Measurements from ENCODE around the gene XIRP1. TPM values are rescaled to one million over a fixed set of nuclear protein-coding genes. Genes with fewer than 3 reads are reported as not detected.

Gene XIRP1
- total and polyA plus RNA-seq, 2 experiments from 2014 or later: not detected

DNA sequence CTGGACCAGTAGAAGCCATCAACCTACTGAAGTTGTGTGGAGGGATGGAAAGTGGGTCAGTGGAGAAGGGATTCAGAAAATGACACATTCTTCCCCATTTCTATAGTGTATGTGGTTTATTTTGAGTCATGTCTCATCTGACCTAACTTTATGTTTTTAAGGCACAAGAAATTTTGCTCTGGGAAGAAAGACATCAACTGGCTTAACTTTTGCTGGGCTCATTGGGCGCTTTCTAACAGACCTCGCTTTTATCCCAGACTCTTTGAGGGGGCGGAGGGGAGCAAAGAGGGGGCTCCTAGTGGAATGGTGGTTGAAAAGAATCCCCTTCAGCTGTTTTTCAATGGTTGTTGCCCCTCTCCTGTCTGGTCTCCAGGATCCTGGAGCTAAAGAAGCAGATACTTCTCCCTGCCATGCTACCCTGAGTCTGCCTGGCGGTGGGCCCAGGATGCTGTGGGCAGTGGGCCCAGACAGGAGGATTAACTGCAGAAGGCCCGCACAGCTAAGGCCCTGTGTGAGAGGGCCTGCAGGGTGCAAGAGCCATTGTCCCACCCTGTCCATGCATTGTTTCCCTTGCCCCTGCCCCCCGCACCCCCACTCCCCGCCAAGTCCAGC is 53.5 kb downstream of the XIRP1 start:
- Mint-ChIP-seq H3K27ac (no peak overlapping the region), H3K9me3 (no peaks in the 10 kb centered on the region), H3K4me1 (peaks cover 4% of the 10 kb centered on the region; the same call in 2 of the 3 replicates), H3K27me3 (ENCODE audit: insufficient read depth, low read depth, poor library complexity) (peaks cover 4% of the 10 kb centered on the region), H3K36me3 (ENCODE audit: low read depth) (peaks cover 16% of the 10 kb centered on the region), H3K4me3 (no peak overlapping the region)
- H3F3A ChIP-seq (replicated peaks; ENCODE audit: low read depth): no peaks in the 10 kb centered on the region
- DNase-seq (ENCODE audit: low spot score): no peak
- no peaks in the 10 kb centered on the region for H3K27me3 ChIP-seq (ENCODE audit: insufficient read depth)
- 0 out of 3 replicates have a peak, but pooled peaks have one; percentile 11 for ATAC-seq
- H3K4me2 ChIP-seq: no peak overlapping the region
- no peak overlapping the region for H3K27ac ChIP-seq (ENCODE audit: low read depth)
- no peaks in the 10 kb centered on the region for H3K9me2 ChIP-seq (ENCODE audit: insufficient read depth)
- no peaks in the 10 kb centered on the region for H3K79me2 ChIP-seq (replicated peaks; ENCODE audit: insufficient read depth)
- H2AFZ ChIP-seq: no peak overlapping the region
- TF ChIP-seq EZH2phosphoT487 (IDR thresholded peaks at IDR 0.05; ENCODE audit: unreplicated experiment): no peak
- TF ChIP-seq, protein P1, sequence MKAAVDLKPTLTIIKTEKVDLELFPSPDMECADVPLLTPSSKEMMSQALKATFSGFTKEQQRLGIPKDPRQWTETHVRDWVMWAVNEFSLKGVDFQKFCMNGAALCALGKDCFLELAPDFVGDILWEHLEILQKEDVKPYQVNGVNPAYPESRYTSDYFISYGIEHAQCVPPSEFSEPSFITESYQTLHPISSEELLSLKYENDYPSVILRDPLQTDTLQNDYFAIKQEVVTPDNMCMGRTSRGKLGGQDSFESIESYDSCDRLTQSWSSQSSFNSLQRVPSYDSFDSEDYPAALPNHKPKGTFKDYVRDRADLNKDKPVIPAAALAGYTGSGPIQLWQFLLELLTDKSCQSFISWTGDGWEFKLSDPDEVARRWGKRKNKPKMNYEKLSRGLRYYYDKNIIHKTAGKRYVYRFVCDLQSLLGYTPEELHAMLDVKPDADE (IDR thresholded peaks at IDR 0.05): no peak
- TF ChIP-seq CREB1 (CRISPR knock-in tag; IDR thresholded peaks at IDR 0.05; ENCODE audit: low read depth): no peak
- TF ChIP-seq, protein P2, sequence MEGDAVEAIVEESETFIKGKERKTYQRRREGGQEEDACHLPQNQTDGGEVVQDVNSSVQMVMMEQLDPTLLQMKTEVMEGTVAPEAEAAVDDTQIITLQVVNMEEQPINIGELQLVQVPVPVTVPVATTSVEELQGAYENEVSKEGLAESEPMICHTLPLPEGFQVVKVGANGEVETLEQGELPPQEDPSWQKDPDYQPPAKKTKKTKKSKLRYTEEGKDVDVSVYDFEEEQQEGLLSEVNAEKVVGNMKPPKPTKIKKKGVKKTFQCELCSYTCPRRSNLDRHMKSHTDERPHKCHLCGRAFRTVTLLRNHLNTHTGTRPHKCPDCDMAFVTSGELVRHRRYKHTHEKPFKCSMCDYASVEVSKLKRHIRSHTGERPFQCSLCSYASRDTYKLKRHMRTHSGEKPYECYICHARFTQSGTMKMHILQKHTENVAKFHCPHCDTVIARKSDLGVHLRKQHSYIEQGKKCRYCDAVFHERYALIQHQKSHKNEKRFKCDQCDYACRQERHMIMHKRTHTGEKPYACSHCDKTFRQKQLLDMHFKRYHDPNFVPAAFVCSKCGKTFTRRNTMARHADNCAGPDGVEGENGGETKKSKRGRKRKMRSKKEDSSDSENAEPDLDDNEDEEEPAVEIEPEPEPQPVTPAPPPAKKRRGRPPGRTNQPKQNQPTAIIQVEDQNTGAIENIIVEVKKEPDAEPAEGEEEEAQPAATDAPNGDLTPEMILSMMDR (conservative IDR thresholded peaks at IDR 0.05; ENCODE audit: low read depth in 2 of 2): no peak
- no peak for TF ChIP-seq STAT1 (IDR thresholded peaks at IDR 0.05; ENCODE audit: unreplicated experiment)
- no peak for TF ChIP-seq POLR2AphosphoS5 (IDR thresholded peaks at IDR 0.05; ENCODE audit: low read depth)
- TF ChIP-seq, protein P3, sequence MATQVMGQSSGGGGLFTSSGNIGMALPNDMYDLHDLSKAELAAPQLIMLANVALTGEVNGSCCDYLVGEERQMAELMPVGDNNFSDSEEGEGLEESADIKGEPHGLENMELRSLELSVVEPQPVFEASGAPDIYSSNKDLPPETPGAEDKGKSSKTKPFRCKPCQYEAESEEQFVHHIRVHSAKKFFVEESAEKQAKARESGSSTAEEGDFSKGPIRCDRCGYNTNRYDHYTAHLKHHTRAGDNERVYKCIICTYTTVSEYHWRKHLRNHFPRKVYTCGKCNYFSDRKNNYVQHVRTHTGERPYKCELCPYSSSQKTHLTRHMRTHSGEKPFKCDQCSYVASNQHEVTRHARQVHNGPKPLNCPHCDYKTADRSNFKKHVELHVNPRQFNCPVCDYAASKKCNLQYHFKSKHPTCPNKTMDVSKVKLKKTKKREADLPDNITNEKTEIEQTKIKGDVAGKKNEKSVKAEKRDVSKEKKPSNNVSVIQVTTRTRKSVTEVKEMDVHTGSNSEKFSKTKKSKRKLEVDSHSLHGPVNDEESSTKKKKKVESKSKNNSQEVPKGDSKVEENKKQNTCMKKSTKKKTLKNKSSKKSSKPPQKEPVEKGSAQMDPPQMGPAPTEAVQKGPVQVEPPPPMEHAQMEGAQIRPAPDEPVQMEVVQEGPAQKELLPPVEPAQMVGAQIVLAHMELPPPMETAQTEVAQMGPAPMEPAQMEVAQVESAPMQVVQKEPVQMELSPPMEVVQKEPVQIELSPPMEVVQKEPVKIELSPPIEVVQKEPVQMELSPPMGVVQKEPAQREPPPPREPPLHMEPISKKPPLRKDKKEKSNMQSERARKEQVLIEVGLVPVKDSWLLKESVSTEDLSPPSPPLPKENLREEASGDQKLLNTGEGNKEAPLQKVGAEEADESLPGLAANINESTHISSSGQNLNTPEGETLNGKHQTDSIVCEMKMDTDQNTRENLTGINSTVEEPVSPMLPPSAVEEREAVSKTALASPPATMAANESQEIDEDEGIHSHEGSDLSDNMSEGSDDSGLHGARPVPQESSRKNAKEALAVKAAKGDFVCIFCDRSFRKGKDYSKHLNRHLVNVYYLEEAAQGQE (IDR thresholded peaks at IDR 0.05; ENCODE audit: unreplicated experiment): no peak
- no peak for TF ChIP-seq ZNF114 (CRISPR knock-in tag; IDR thresholded peaks at IDR 0.05)
- TF ChIP-seq, protein P4, sequence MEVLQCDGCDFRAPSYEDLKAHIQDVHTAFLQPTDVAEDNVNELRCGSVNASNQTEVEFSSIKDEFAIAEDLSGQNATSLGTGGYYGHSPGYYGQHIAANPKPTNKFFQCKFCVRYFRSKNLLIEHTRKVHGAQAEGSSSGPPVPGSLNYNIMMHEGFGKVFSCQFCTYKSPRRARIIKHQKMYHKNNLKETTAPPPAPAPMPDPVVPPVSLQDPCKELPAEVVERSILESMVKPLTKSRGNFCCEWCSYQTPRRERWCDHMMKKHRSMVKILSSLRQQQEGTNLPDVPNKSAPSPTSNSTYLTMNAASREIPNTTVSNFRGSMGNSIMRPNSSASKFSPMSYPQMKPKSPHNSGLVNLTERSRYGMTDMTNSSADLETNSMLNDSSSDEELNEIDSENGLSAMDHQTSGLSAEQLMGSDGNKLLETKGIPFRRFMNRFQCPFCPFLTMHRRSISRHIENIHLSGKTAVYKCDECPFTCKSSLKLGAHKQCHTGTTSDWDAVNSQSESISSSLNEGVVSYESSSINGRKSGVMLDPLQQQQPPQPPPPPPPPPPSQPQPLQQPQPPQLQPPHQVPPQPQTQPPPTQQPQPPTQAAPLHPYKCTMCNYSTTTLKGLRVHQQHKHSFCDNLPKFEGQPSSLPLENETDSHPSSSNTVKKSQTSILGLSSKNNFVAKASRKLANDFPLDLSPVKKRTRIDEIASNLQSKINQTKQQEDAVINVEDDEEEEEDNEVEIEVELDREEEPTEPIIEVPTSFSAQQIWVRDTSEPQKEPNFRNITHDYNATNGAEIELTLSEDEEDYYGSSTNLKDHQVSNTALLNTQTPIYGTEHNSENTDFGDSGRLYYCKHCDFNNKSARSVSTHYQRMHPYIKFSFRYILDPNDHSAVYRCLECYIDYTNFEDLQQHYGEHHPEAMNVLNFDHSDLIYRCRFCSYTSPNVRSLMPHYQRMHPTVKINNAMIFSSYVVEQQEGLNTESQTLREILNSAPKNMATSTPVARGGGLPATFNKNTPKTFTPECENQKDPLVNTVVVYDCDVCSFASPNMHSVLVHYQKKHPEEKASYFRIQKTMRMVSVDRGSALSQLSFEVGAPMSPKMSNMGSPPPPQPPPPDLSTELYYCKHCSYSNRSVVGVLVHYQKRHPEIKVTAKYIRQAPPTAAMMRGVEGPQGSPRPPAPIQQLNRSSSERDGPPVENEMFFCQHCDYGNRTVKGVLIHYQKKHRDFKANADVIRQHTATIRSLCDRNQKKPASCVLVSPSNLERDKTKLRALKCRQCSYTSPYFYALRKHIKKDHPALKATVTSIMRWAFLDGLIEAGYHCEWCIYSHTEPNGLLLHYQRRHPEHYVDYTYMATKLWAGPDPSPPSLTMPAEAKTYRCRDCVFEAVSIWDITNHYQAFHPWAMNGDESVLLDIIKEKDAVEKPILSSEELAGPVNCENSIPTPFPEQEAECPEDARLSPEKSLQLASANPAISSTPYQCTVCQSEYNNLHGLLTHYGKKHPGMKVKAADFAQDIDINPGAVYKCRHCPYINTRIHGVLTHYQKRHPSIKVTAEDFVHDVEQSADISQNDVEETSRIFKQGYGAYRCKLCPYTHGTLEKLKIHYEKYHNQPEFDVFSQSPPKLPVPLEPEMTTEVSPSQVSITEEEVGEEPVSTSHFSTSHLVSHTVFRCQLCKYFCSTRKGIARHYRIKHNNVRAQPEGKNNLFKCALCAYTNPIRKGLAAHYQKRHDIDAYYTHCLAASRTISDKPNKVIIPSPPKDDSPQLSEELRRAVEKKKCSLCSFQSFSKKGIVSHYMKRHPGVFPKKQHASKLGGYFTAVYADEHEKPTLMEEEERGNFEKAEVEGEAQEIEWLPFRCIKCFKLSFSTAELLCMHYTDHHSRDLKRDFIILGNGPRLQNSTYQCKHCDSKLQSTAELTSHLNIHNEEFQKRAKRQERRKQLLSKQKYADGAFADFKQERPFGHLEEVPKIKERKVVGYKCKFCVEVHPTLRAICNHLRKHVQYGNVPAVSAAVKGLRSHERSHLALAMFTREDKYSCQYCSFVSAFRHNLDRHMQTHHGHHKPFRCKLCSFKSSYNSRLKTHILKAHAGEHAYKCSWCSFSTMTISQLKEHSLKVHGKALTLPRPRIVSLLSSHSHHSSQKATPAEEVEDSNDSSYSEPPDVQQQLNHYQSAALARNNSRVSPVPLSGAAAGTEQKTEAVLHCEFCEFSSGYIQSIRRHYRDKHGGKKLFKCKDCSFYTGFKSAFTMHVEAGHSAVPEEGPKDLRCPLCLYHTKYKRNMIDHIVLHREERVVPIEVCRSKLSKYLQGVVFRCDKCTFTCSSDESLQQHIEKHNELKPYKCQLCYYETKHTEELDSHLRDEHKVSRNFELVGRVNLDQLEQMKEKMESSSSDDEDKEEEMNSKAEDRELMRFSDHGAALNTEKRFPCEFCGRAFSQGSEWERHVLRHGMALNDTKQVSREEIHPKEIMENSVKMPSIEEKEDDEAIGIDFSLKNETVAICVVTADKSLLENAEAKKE (CRISPR knock-in tag; IDR thresholded peaks at IDR 0.05): no peak
- no peak for TF ChIP-seq EZH2 (IDR thresholded peaks at IDR 0.05; ENCODE audit: low read depth, unreplicated experiment)
- no peak for TF ChIP-seq JUNB (IDR thresholded peaks at IDR 0.05; ENCODE audit: unreplicated experiment)
- no peak for TF ChIP-seq NANOG (IDR thresholded peaks at IDR 0.05; ENCODE audit: borderline replicate concordance)
- H4K20me1 ChIP-seq (replicated peaks; ENCODE audit: insufficient read depth): no peaks in the 10 kb centered on the region; the same call in 1 of the 2 replicates
- no peak overlapping the region for H3K4me3 ChIP-seq
- H3K4me1 ChIP-seq (ENCODE audit: insufficient read depth): no peaks in the 10 kb centered on the region
- peaks cover 5% of the 10 kb centered on the region; the same call in 1 of the 2 replicates for H3K36me3 ChIP-seq (ENCODE audit: insufficient read depth)

All from GM23338 (cell line).